Measurements from ENCODE around the gene HOXC9. TPM values are rescaled to one million over a fixed set of nuclear protein-coding genes. Genes with fewer than 3 reads are reported as not detected.

Gene HOXC9
- total and polyA plus RNA-seq, 2 of the 8 experiments (the other 6 are each of a cell fraction or from before 2014, with no cell fraction given): not detected

DNA sequence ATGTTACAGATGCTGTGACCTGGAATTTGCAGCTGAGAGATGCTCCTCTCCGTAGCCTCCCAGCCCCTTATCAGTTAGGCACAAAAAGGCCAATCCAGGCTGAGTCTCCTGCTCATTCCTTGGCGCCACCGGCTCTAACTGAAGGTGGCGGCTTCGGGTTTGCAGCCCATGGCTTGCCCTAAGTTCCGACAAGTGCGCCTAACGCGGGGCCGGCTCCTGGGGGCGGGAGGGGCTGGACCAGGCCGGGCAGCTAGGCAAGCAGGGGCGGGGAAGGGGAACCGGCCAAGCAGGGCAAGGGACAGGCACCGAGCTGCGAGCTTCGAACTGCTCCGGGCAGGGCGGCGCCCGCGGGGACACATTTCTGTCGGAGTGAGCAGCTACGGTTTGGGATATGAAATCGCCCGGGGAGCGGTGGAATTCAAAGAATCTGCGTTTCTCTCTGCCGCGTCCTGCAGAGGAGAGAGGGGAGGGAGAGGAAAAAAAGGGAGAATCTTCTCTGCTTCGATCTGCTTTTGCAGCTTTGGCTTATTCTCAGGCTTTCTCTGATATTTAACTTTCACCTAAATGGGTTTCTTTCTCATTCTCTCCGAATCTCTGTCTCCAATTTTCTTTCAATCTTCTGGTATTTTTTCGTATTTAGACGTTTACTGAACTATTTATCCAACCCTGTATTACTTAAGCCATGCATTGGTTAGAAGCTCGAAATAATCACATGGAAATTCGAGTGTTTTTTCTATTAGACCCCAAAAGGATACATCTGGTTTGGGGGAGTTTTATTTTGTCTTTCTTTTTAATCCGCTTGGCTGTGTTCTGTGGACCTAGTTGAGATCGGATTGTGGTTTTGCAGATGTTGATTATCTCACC is 46.9 kb upstream of the HOXC9 start:
- Histone ChIP-seq H3K36me3 (ENCODE audit: control insufficient read depth in 2 of 4, insufficient read depth in 4 of 4, low read length in 3 of 4) (peaks cover 0 to 9% (median 0%) of the 10 kb centered on the region in 4 experiments; a peak in 1 of 8 replicates), H3K27ac (ENCODE audit: low read depth, low read length) (no peak overlapping the region), H4K91ac (replicated peaks; ENCODE audit: insufficient read length, low read length) (no peak overlapping the region), H3K79me2 (ENCODE audit: control insufficient read depth in 1 of 2, insufficient read depth in 2 of 2, low read length in 2 of 2) (no peaks in the 10 kb centered on the region), H3K14ac (ENCODE audit: insufficient read length) (no peak overlapping the region), H2AFZ (ENCODE audit: low read length) (no peak overlapping the region), H3K9ac (replicated peaks in 1 of 4; ENCODE audit: extremely low read depth in 1 of 4, low read depth in 3 of 4, low read length in 3 of 4) (no peak overlapping the region), H2AK5ac (ENCODE audit: low read depth, low read length) (no peak overlapping the region), H2BK120ac (replicated peaks; ENCODE audit: low read depth, low read length) (no peak overlapping the region), H3K9me3 (ENCODE audit: insufficient read depth in 2 of 2, low read depth in 1 of 2, low read length in 1 of 2) (no peaks in the 10 kb centered on the region; a peak in 1 of 4 replicates), H3K4me2 (ENCODE audit: insufficient read depth in 1 of 2, low read depth in 2 of 2, low read length in 2 of 2) (no peak overlapping the region), H3K56ac (replicated peaks; ENCODE audit: insufficient read length, low read depth, low read length) (no peak overlapping the region), H3K79me1 (ENCODE audit: low read depth, low read length) (no peaks in the 10 kb centered on the region), H4K8ac (ENCODE audit: extremely low read depth, insufficient read depth, low read length) (no peak overlapping the region), H3K18ac (ENCODE audit: extremely low read depth, low read length) (no peak overlapping the region), H2BK20ac (ENCODE audit: low read length) (no peak overlapping the region), H3K23ac (ENCODE audit: insufficient read length) (no peak overlapping the region), H2BK5ac (ENCODE audit: low read depth, low read length) (no peak overlapping the region), H3K27me3 (replicated peaks in 1 of 4; ENCODE audit: control insufficient read depth in 3 of 4, extremely low read depth in 1 of 4, insufficient read depth in 3 of 4, low read length in 3 of 4) (peaks cover 100% of the 10 kb centered on the region in 4 experiments), H3K23me2 (ENCODE audit: low read depth, low read length) (no peaks in the 10 kb centered on the region), H2BK15ac (ENCODE audit: low read length) (no peak overlapping the region), H4K20me1 (replicated peaks in 1 of 2; ENCODE audit: control insufficient read depth in 1 of 2, insufficient read depth in 2 of 2, low read length in 2 of 2) (peaks cover 29 to 54% of the 10 kb centered on the region in 2 experiments), H4K5ac (ENCODE audit: insufficient read length, low read depth, low read length) (no peak overlapping the region), H3K4me1 (replicated peaks in 1 of 4; ENCODE audit: control insufficient read depth in 3 of 4, insufficient read depth in 4 of 4, low read length in 3 of 4) (peaks cover 0 to 19% (median 4%) of the 10 kb centered on the region in 4 experiments; a peak in 6 of 7 replicates), H2BK12ac (ENCODE audit: low read depth, low read length) (no peak overlapping the region), H3K4me3 (ENCODE audit: extremely low read depth in 1 of 4, insufficient read depth in 2 of 4, low read depth in 3 of 4, low read length in 4 of 4) (peak overlapping the region in 1 of 4 experiments; percentile 6; a peak in 1 of 8 replicates), H3K4ac (replicated peaks; ENCODE audit: insufficient read length, low read depth, low read length) (no peak overlapping the region)
- FAIRE-seq (no peak), DNase-seq (ENCODE audit: low read depth in 1 of 2, low spot score in 2 of 2) (peak in 1 of 2 experiments; percentile 81)
- POLR2A ChIA-PET (ENCODE audit: partially characterized antibody): interaction anchor here (0.7 to 3.2 kb wide), 5 partner anchors 8 to 38 kb away, joined by 3 to 12 read pairs (median 3); partner anchors contain the start of gene HOXC13
- 12% methylated on average over 15 of the region's 38 CpGs; no CpG with 5 or more reads in 1 of the 2 experiments for WGBS, 2 experiments (ENCODE audit: extremely low coverage in 1 of 2, insufficient coverage in 1 of 2, insufficient read length in 1 of 2, insufficient replicate concordance in 2 of 2, low coverage in 1 of 2, low lambda C conversion rate in 2 of 2, missing lambda C conversion rate in 1 of 2)
- CTCF ChIA-PET (ENCODE audit: partially characterized antibody): interaction anchor here (0.7 to 5.6 kb wide), 23 partner anchors 8 to 244 kb away, joined by 3 to 40 read pairs (median 5); partner anchors contain the start of genes CISTR, HOXC10, HOXC11 and HOXC4
- TF ChIP-seq TEAD4 (IDR thresholded peaks at IDR 0.05; ENCODE audit: low read depth, low read length) (peak; percentile 93), NRF1 (IDR thresholded peaks at IDR 0.05; ENCODE audit: low read depth, low read length) (no peak), CTBP2 (IDR thresholded peaks at IDR 0.05; ENCODE audit: borderline replicate concordance, insufficient read depth, insufficient read length, low read length) (peak; percentile 98), RNF2 (IDR thresholded peaks at IDR 0.05; ENCODE audit: borderline replicate concordance, low read depth, low read length, missing control alignments, poor library complexity, severe bottlenecking) (peak; percentile 47), TCF12 (IDR thresholded peaks at IDR 0.05; ENCODE audit: low read depth, low read length) (no peak), ASH2L (IDR thresholded peaks at IDR 0.05; ENCODE audit: low read length) (no peak), SUZ12 (IDR thresholded peaks at IDR 0.05; ENCODE audit: low read length) (peak; percentile 34; the same call in 1 of the 2 replicates), SP1 (IDR thresholded peaks at IDR 0.05; ENCODE audit: low read depth, low read length) (0 out of 2 replicates have a peak, but pooled peaks have one; percentile 40), BCL11A (IDR thresholded peaks at IDR 0.05; ENCODE audit: low read depth in 2 of 2, low read length in 2 of 2) (no peak), EGR1 (IDR thresholded peaks at IDR 0.05; ENCODE audit: borderline replicate concordance, low read depth, low read length) (peak; percentile 42; the same call in 1 of the 2 replicates), NANOG (IDR thresholded peaks at IDR 0.05; ENCODE audit: insufficient read depth, low read depth, low read length, poor library complexity, severe bottlenecking) (no peak)
